Measurements from ENCODE around the gene RCOR3. TPM values are rescaled to one million over a fixed set of nuclear protein-coding genes. Genes with fewer than 3 reads are reported as not detected.

The RCOR3 gene
- total and polyA plus RNA-seq, 10 of the 15 experiments (the other 5 are each of a cell fraction or from before 2014, with no cell fraction given), result 8.0 to 55.0 (median 25.1) TPM

DNA sequence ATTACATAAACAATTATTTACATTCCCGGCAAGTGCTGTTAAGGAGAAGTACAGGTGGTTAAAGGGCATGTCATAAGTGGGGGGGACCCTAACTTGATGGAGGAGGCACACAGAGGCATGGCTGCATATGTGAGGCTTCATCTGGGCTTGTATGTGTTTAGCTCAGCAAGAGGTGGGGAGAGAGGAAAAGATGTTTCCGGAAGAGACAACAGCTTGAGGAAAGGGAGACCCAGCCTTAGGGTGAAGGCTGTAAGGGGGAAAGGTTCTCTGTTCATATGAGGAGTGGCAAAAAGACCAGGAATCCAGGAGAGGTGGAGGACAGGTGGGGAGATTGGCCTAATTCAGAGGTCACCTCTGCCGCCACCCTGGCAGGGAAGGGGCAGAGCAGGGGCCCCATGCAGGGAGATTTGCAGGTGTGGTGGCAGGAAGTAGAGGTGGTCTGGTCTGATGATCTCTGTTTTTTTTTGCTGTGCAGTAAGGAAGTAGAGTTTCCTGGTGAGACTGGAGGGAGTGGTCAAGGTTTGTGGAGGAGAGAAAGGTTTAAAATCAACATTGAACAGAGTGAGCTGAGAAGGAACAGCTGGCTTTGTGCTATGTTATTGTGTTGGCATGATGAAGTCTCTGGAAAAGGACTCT is 76.5 kb downstream of the RCOR3 start:
- Histone ChIP-seq H3K79me2 (ENCODE audit: control insufficient read depth, insufficient read depth, low read length) (peaks cover 80% of the 10 kb centered on the region), H3K4me1 (ENCODE audit: control insufficient read depth, insufficient read depth, low read length) (peaks cover 40% of the 10 kb centered on the region), H3K9me3 (replicated peaks; ENCODE audit: control insufficient read depth, insufficient read depth, low read length) (no peaks in the 10 kb centered on the region), H3K36me3 (ENCODE audit: control insufficient read depth in 2 of 2, insufficient read depth in 2 of 2, low read length in 1 of 2) (no peaks in the 10 kb centered on the region; a peak in 1 of 4 replicates), H2AFZ (ENCODE audit: control insufficient read depth, low read depth, low read length) (0 out of 2 replicates have a peak overlapping the region, but pooled peaks have one; percentile 16), H3K27me3 (replicated peaks in 1 of 2; ENCODE audit: control insufficient read depth in 2 of 2, insufficient read depth in 2 of 2, low read length in 1 of 2) (no peaks in the 10 kb centered on the region), H3K9ac (ENCODE audit: control insufficient read depth, insufficient read depth, low read length) (peak overlapping the region; percentile 29), H4K20me1 (ENCODE audit: control insufficient read depth, insufficient read depth) (no peaks in the 10 kb centered on the region), H3K4me3 (peak overlapping the region; percentile 59; the same call in 1 of the 2 replicates), H3K27ac (ENCODE audit: control insufficient read depth, insufficient read depth) (peak overlapping the region; percentile 64), H3K4me2 (ENCODE audit: control insufficient read depth, insufficient read depth) (peak overlapping the region; percentile 80)
- ATAC-seq, result peak; percentile 85
- in situ Hi-C loops (cut with MboI), result no loop called here
- peak; percentile 72 for FAIRE-seq
- ChIA-PET SMC1A (ENCODE audit: uncharacterized antibody, unreplicated experiment) (interaction anchor here (0.6 to 4.6 kb wide), 7 partner anchors 8 to 144 kb away, joined by 3 to 21 read pairs (median 4); no protein-coding TSS in a partner anchor), RAD21 (ENCODE audit: unreplicated experiment) (interaction anchor here (0.7 to 1.7 kb wide), 2 partner anchors 9 to 12 kb away, joined by 3 to 6 read pairs; partner anchors contain the start of gene TRAF5), CTCF (interaction anchor here (1.2 to 5.1 kb wide), 8 partner anchors 7 to 178 kb away, joined by 3 to 27 read pairs (median 8); partner anchors contain the start of gene TRAF5), POLR2A (interaction anchor here (0.5 to 1.4 kb wide), 4 partner anchors 15 to 72 kb away, joined by 3 to 4 read pairs (median 3); no protein-coding TSS in a partner anchor)
- BruUV-seq (replicated peaks), result TSS peak; percentile 22
- intact Hi-C loops (cut with micrococcal nuclease; ENCODE audit: unreplicated experiment), result no loop called here
- no peak for DNase-seq (ENCODE audit: low read depth, low spot score)
- 12% methylated on average over 3 of the region's 3 CpGs for WGBS (ENCODE audit: insufficient coverage, insufficient replicate concordance, low lambda C conversion rate, missing lambda C conversion rate)
- no peak for TF ChIP-seq GATAD2B (conservative IDR thresholded peaks at IDR 0.05; ENCODE audit: low read depth)
- peak in 1 of 2 experiments; percentile 83; a peak in 1 of 4 replicates for TF ChIP-seq ETV6 (conservative IDR thresholded peaks at IDR 0.05 in 1 of 2, IDR thresholded peaks at IDR 0.05 in 1 of 2; ENCODE audit: borderline replicate concordance in 1 of 2, low read depth in 1 of 2)
- TF ChIP-seq SMC3 (IDR thresholded peaks at IDR 0.05; ENCODE audit: borderline replicate concordance, low read length), result no peak
- peak; percentile 55; the same call in 1 of the 2 replicates for TF ChIP-seq EED (IDR thresholded peaks at IDR 0.05; ENCODE audit: low read depth)
- TF ChIP-seq, protein P1, sequence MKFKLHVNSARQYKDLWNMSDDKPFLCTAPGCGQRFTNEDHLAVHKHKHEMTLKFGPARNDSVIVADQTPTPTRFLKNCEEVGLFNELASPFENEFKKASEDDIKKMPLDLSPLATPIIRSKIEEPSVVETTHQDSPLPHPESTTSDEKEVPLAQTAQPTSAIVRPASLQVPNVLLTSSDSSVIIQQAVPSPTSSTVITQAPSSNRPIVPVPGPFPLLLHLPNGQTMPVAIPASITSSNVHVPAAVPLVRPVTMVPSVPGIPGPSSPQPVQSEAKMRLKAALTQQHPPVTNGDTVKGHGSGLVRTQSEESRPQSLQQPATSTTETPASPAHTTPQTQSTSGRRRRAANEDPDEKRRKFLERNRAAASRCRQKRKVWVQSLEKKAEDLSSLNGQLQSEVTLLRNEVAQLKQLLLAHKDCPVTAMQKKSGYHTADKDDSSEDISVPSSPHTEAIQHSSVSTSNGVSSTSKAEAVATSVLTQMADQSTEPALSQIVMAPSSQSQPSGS (IDR thresholded peaks at IDR 0.05; ENCODE audit: low read length), result no peak
- TF ChIP-seq MEF2A (IDR thresholded peaks at IDR 0.05; ENCODE audit: insufficient read depth, low read depth, low read length), result no peak
- TF ChIP-seq NR2C2 (IDR thresholded peaks at IDR 0.05; ENCODE audit: borderline replicate concordance, control insufficient read depth, insufficient read length, low read depth), result no peak
- peak; percentile 61; the same call in 1 of the 2 replicates for TF ChIP-seq TCF12 (IDR thresholded peaks at IDR 0.05; ENCODE audit: low read depth, low read length)
- no peak for TF ChIP-seq ZNF274 (IDR thresholded peaks at IDR 0.05; ENCODE audit: insufficient read depth, insufficient read length)
- TF ChIP-seq, protein P2, sequence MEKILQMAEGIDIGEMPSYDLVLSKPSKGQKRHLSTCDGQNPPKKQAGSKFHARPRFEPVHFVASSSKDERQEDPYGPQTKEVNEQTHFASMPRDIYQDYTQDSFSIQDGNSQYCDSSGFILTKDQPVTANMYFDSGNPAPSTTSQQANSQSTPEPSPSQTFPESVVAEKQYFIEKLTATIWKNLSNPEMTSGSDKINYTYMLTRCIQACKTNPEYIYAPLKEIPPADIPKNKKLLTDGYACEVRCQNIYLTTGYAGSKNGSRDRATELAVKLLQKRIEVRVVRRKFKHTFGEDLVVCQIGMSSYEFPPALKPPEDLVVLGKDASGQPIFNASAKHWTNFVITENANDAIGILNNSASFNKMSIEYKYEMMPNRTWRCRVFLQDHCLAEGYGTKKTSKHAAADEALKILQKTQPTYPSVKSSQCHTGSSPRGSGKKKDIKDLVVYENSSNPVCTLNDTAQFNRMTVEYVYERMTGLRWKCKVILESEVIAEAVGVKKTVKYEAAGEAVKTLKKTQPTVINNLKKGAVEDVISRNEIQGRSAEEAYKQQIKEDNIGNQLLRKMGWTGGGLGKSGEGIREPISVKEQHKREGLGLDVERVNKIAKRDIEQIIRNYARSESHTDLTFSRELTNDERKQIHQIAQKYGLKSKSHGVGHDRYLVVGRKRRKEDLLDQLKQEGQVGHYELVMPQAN (conservative IDR thresholded peaks at IDR 0.05), result no peak
- no peak for TF ChIP-seq RAD21 (IDR thresholded peaks at IDR 0.05; ENCODE audit: insufficient read depth, low read depth, low read length)
- TF ChIP-seq NFYB (IDR thresholded peaks at IDR 0.05; ENCODE audit: insufficient read depth, low read depth, low read length), result no peak
- TF ChIP-seq RUNX3 (IDR thresholded peaks at IDR 0.05; ENCODE audit: low read length), result peak; percentile 55
- TF ChIP-seq, protein P3, sequence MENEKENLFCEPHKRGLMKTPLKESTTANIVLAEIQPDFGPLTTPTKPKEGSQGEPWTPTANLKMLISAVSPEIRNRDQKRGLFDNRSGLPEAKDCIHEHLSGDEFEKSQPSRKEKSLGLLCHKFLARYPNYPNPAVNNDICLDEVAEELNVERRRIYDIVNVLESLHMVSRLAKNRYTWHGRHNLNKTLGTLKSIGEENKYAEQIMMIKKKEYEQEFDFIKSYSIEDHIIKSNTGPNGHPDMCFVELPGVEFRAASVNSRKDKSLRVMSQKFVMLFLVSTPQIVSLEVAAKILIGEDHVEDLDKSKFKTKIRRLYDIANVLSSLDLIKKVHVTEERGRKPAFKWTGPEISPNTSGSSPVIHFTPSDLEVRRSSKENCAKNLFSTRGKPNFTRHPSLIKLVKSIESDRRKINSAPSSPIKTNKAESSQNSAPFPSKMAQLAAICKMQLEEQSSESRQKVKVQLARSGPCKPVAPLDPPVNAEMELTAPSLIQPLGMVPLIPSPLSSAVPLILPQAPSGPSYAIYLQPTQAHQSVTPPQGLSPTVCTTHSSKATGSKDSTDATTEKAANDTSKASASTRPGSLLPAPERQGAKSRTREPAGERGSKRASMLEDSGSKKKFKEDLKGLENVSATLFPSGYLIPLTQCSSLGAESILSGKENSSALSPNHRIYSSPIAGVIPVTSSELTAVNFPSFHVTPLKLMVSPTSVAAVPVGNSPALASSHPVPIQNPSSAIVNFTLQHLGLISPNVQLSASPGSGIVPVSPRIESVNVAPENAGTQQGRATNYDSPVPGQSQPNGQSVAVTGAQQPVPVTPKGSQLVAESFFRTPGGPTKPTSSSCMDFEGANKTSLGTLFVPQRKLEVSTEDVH (IDR thresholded peaks at IDR 0.05; ENCODE audit: low read depth, partially characterized antibody), result no peak
- TF ChIP-seq KDM1A (IDR thresholded peaks at IDR 0.05; ENCODE audit: borderline replicate concordance), result no peak
- no peak for TF ChIP-seq SREBF1 (IDR thresholded peaks at IDR 0.05; ENCODE audit: low read length)
- no peak for TF ChIP-seq CBFB (IDR thresholded peaks at IDR 0.05; ENCODE audit: low read depth)

Measured in GM12878 (cell line).